ENCODE measurements around the gene CYP39A1.

The CYP39A1 gene

GRCh38 chr6:46653439-46654195 lies 999 bp upstream of the CYP39A1 start:
- DNase-seq (ENCODE audit: low read depth in 1 of 2, low spot score in 1 of 2), result no peak
- H3K27me3 ChIP-seq (ENCODE audit: insufficient read depth, poor library complexity, severe bottlenecking), result peaks cover 19% of the 10 kb centered on the region
- TF ChIP-seq REST (IDR thresholded peaks at IDR 0.05; ENCODE audit: insufficient replicate concordance, low read depth), result no peak
- no peak for TF ChIP-seq SPI1 (IDR thresholded peaks at IDR 0.05; ENCODE audit: borderline replicate concordance, low read depth)
- H3K4me3 ChIP-seq (replicated peaks; ENCODE audit: insufficient read depth, low read length), result peak overlapping the region; percentile 91
- no peak overlapping the region for H3K27ac ChIP-seq (replicated peaks)

- Histone ChIP-seq H3K4me3 (replicated peaks; ENCODE audit: insufficient read depth, low read length) (peak overlapping the region; percentile 91), H3K27me3 (ENCODE audit: insufficient read depth, poor library complexity, severe bottlenecking) (peaks cover 17% of the 10 kb centered on the region), H3K27ac (replicated peaks) (no peak overlapping the region)
- TF ChIP-seq REST (IDR thresholded peaks at IDR 0.05; ENCODE audit: insufficient replicate concordance, low read depth) (no peak), POLR2AphosphoS5 (IDR thresholded peaks at IDR 0.05; ENCODE audit: low read depth) (no peak), SPI1 (IDR thresholded peaks at IDR 0.05; ENCODE audit: borderline replicate concordance, low read depth) (no peak), GABPA (IDR thresholded peaks at IDR 0.05; ENCODE audit: low read depth) (no peak), CTCF (IDR thresholded peaks at IDR 0.05; ENCODE audit: insufficient read depth, low read length) (no peak)
- DNase-seq (ENCODE audit: low read depth in 1 of 2, low spot score in 1 of 2), result no peak
Measured at GRCh38 chr6:46652232-46652602, 401 bp downstream of the CYP39A1 start.

GRCh38 chr6:46651816-46652215 lies 802 bp downstream of the CYP39A1 start:
- Histone ChIP-seq H3K27me3 (ENCODE audit: insufficient read depth, poor library complexity, severe bottlenecking) (peaks cover 17% of the 10 kb centered on the region), H3K4me3 (replicated peaks; ENCODE audit: insufficient read depth, low read length) (no peak overlapping the region)

More at GRCh38 chr6:46651816-46652215, 802 bp downstream of the CYP39A1 start:
- H3K27ac ChIP-seq (replicated peaks), result no peak overlapping the region
- no peak for TF ChIP-seq GABPA (IDR thresholded peaks at IDR 0.05; ENCODE audit: low read depth)
- no peak for TF ChIP-seq SPI1 (IDR thresholded peaks at IDR 0.05; ENCODE audit: borderline replicate concordance, low read depth)
- TF ChIP-seq POLR2AphosphoS5 (IDR thresholded peaks at IDR 0.05; ENCODE audit: low read depth), result no peak
- no peak for TF ChIP-seq REST (IDR thresholded peaks at IDR 0.05; ENCODE audit: insufficient replicate concordance, low read depth)
- no peak for TF ChIP-seq CTCF (IDR thresholded peaks at IDR 0.05; ENCODE audit: insufficient read depth, low read length)
- no peak for DNase-seq (ENCODE audit: low read depth in 1 of 2, low spot score in 1 of 2)

Data from HL-60 (cell line).